Glutamatergic neuron (in vitro differentiated cells): ENCODE measurements around the gene FNDC3A. TPM values are rescaled to one million over a fixed set of nuclear protein-coding genes. Genes with fewer than 3 reads are reported as not detected.

Experiments
- DNase-seq: peaks from one replicate; pipeline ENCODE4 v3.0.0; 2022
- H3K27ac Mint-ChIP-seq: one replicate; pipeline ENCODE4 v1.8.0; 2020; ENCODE audit warnings: mild to moderate bottlenecking, mixed read lengths, inconsistent platforms; ENCODE audit not compliant: unreplicated experiment
- H3K27me3 Mint-ChIP-seq: one replicate; pipeline ENCODE4 v1.8.0; 2020; ENCODE audit warnings: mild to moderate bottlenecking, moderate library complexity, mixed read lengths, inconsistent platforms; ENCODE audit not compliant: unreplicated experiment
- H3K36me3 Mint-ChIP-seq: one replicate; pipeline ENCODE4 v1.8.0; 2020; ENCODE audit warnings: mild to moderate bottlenecking, mixed read lengths, inconsistent platforms; ENCODE audit not compliant: unreplicated experiment
- H3K4me1 Mint-ChIP-seq: one replicate; pipeline ENCODE4 v1.8.0; 2020; ENCODE audit warnings: mild to moderate bottlenecking, low read depth, mixed read lengths, inconsistent platforms; ENCODE audit not compliant: unreplicated experiment
- H3K4me3 Mint-ChIP-seq: one replicate; pipeline ENCODE4 v1.8.0; 2020; ENCODE audit warnings: mild to moderate bottlenecking, mixed read lengths, inconsistent platforms; ENCODE audit not compliant: unreplicated experiment
- H3K9me3 Mint-ChIP-seq: one replicate; pipeline ENCODE4 v1.8.0; 2020; ENCODE audit warnings: mild to moderate bottlenecking, moderate library complexity, mixed read lengths, inconsistent platforms; ENCODE audit not compliant: unreplicated experiment
- total RNA-seq: library from RNA; stranded (reverse); fragmentation: NEBNext Ultra II Directional; extraction: Animal tissue kit (Norgen Biotek cat#: 25700); gene quantifications from one replicate; pipeline ENCODE4 v1.2.1, GENCODE V29; 2021; ENCODE audit not compliant: unreplicated experiment
- TF ChIP-seq, protein P1 (sequence below): fragments of 200-600 bp; sonication (generic); IDR thresholded peaks from one replicate; pipeline ENCODE4 v1.5.0; 2021; ENCODE audit not compliant: partially characterized antibody, unreplicated experiment

Gene FNDC3A
- total RNA-seq, 1 donor from 2014 or later = 46.3 TPM

DNA sequence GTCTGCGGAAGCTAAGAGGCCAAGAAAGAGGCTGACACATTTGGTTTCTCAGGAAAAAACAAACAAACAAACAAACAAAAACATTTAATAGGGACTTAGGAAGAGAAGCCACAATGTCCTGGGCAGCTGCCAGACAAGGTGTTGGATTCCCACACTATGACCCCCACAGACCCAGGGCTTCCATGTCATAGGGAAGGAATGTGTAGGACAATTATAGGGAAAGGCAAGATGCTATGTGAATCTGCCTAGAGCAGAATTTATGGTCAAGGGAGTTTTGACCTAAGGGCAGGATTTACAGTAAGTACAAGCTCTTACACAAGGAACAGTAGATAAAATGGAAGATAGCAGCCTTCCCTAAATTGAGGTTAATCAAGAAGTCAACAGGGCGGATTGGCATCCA, 262.9 kb downstream of the FNDC3A start:
- TF ChIP-seq, protein P1, sequence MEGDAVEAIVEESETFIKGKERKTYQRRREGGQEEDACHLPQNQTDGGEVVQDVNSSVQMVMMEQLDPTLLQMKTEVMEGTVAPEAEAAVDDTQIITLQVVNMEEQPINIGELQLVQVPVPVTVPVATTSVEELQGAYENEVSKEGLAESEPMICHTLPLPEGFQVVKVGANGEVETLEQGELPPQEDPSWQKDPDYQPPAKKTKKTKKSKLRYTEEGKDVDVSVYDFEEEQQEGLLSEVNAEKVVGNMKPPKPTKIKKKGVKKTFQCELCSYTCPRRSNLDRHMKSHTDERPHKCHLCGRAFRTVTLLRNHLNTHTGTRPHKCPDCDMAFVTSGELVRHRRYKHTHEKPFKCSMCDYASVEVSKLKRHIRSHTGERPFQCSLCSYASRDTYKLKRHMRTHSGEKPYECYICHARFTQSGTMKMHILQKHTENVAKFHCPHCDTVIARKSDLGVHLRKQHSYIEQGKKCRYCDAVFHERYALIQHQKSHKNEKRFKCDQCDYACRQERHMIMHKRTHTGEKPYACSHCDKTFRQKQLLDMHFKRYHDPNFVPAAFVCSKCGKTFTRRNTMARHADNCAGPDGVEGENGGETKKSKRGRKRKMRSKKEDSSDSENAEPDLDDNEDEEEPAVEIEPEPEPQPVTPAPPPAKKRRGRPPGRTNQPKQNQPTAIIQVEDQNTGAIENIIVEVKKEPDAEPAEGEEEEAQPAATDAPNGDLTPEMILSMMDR = no peak
- Mint-ChIP-seq H3K4me3 (no peak overlapping the region), H3K27me3 (peaks cover 2% of the 10 kb centered on the region), H3K9me3 (no peaks in the 10 kb centered on the region), H3K36me3 (no peaks in the 10 kb centered on the region), H3K27ac (no peak overlapping the region), H3K4me1 (no peaks in the 10 kb centered on the region)
- DNase-seq = no peak

DNA sequence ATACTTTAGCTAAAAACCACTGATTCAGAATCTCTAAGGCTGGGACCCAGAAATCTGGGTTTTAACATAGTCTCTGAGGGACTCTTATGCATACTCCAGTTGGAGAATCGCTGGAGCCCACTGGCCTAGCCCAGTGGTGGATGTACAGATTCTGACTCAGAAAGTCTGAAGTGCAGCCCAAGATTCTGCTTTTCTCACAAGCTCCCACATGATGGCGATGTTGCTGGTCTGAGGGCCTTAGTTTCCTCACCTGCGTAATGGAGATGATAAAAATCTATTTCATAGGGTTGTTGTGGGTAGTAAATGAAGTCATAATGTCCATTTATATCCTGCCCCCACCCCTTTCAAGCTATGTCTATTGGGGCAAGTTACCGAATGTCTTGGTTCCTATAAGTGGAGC, 264.3 kb downstream of the FNDC3A start:
- no peaks in the 10 kb centered on the region for H3K4me1 Mint-ChIP-seq
- peaks cover 2% of the 10 kb centered on the region for H3K27me3 Mint-ChIP-seq
- DNase-seq = no peak
- TF ChIP-seq, protein P1 = no peak
- H3K36me3 Mint-ChIP-seq = no peaks in the 10 kb centered on the region
- H3K4me3 Mint-ChIP-seq = no peak overlapping the region
- no peaks in the 10 kb centered on the region for H3K9me3 Mint-ChIP-seq
- H3K27ac Mint-ChIP-seq = no peak overlapping the region

DNA sequence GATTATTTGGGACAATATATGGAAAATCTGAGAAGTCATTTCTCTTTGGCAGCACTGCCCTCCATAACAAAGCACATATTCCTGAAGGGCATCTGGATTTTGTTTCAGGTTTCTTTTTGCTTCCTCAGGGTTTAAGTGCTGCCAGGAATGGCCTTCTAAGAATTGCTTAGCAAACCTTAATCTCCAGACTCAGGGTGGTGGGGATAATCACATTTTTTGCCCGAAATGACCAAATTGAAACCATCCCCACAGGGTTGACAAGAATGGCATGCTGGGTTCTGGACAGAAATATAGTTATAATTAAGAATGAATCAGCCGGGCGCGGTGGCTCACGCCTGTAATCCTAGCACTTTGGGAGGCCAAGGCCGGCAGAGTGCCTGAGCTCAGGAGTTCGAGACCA, 265.6 kb downstream of the FNDC3A start:
- Mint-ChIP-seq H3K36me3 (no peaks in the 10 kb centered on the region), H3K27me3 (peaks cover 2% of the 10 kb centered on the region), H3K4me1 (no peaks in the 10 kb centered on the region), H3K9me3 (no peaks in the 10 kb centered on the region), H3K4me3 (no peak overlapping the region), H3K27ac (no peak overlapping the region)
- DNase-seq = no peak
- TF ChIP-seq, protein P1 = no peak

DNA sequence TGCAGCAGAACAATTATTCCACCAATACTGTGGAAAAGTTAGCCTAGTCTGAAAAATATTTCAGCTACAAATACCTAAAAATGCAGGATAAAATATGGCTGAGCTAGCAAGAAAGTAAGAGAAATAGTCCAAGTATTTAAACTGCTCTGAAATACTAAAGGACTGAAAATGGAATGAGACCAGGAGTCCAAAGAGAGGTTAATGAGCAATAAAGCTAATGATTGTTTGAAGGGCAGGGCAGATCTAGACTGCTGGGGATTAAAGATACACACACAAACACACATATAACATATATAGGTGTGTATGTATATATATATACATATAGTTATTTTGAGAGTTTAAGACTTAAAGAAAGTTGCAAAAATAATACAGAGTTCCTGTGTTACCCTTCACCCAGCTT, 269.4 kb downstream of the FNDC3A start:
- Mint-ChIP-seq H3K27ac (no peak overlapping the region), H3K27me3 (peaks cover 2% of the 10 kb centered on the region), H3K4me3 (no peak overlapping the region), H3K9me3 (peaks cover 8% of the 10 kb centered on the region), H3K4me1 (no peaks in the 10 kb centered on the region), H3K36me3 (no peaks in the 10 kb centered on the region)
- TF ChIP-seq, protein P1 = no peak
- DNase-seq = no peak

DNA sequence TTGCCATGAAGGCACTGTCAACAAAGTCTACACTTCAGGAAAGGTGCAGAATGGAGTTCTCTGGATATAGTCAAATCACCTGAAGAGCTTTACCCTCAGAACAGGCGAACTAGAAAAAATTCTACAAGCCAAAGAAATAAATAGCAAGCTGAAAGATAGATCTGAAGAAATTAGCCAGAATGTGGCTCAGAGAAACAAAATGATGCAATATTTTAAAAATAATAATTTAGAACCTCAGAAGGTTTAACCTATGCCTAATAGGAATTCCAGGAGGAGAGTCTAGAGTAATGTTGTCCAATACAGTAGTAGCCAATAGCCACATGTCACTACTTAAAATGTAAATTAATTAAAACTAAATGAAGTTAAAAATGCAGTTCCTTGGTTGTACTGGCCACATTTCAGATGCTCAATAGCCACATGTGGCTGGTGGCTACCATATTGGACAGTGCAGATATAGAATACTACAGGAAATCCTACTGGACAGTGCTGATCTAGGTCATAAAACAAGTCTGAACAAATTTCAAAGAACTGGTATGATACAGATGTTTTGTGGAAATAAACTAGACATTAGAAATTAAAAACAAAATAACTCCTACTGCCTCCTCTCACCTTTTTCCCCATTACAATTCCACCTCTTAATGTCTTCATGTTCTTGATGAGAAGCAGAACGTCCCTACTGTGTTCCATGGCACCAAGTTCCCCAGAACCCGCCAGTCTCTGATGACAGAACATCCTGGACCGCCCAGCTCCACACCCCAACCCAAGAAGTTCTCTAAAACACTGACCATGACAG, 271.3 kb downstream of the FNDC3A start:
- H3K9me3 Mint-ChIP-seq = peaks cover 8% of the 10 kb centered on the region
- H3K4me3 Mint-ChIP-seq = peak overlapping the region; percentile 97
- H3K4me1 Mint-ChIP-seq = no peaks in the 10 kb centered on the region
- no peak for DNase-seq
- H3K36me3 Mint-ChIP-seq = no peaks in the 10 kb centered on the region
- H3K27me3 Mint-ChIP-seq = peaks cover 1% of the 10 kb centered on the region
- TF ChIP-seq, protein P1 = no peak
- peak overlapping the region; percentile 87 for H3K27ac Mint-ChIP-seq
